Measurements from ENCODE around the gene PCID2. TPM values are rescaled to one million over a fixed set of nuclear protein-coding genes. Genes with fewer than 3 reads are reported as not detected.

Gene PCID2
- total RNA-seq, 3 donors from 2014 or later = 50.2 to 79.2 (median 76.7) TPM

GRCh38 chr13:113145911-113146598 lies 62.4 kb downstream of the PCID2 start:
- Histone ChIP-seq H3K4me1 (no peaks in the 10 kb centered on the region), H3K27me3 (no peaks in the 10 kb centered on the region), H3K4me3 (no peak overlapping the region), H3K27ac (no peak overlapping the region), H3K9me3 (no peaks in the 10 kb centered on the region), H3K36me3 (no peaks in the 10 kb centered on the region)
- no peak for DNase-seq (ENCODE audit: low spot score in 2 of 2)
- intact Hi-C loops (cut with DNase I; ENCODE audit: low total_unique reads) = no loop called here
- TF ChIP-seq POLR2A (IDR thresholded peaks at IDR 0.05) (no peak), CTCF (IDR thresholded peaks at IDR 0.05) (no peak), POLR2AphosphoS5 (IDR thresholded peaks at IDR 0.05) (no peak)

GRCh38 chr13:113145496-113145895 lies 63.0 kb downstream of the PCID2 start:
- no peaks in the 10 kb centered on the region for H3K27me3 ChIP-seq
- no peak overlapping the region for H3K27ac ChIP-seq
- intact Hi-C loops (cut with DNase I; ENCODE audit: low total_unique reads) = no loop called here
- H3K4me3 ChIP-seq = no peak overlapping the region
- TF ChIP-seq POLR2A (IDR thresholded peaks at IDR 0.05) = no peak
- no peak for TF ChIP-seq CTCF (IDR thresholded peaks at IDR 0.05)
- no peak for TF ChIP-seq POLR2AphosphoS5 (IDR thresholded peaks at IDR 0.05)
- H3K4me1 ChIP-seq = no peaks in the 10 kb centered on the region
- H3K36me3 ChIP-seq = no peaks in the 10 kb centered on the region
- no peaks in the 10 kb centered on the region for H3K9me3 ChIP-seq
- DNase-seq (ENCODE audit: low spot score in 2 of 2) = no peak

- Histone ChIP-seq H3K27ac (no peak overlapping the region), H3K36me3 (no peaks in the 10 kb centered on the region), H3K9me3 (no peaks in the 10 kb centered on the region), H3K4me1 (no peaks in the 10 kb centered on the region), H3K27me3 (no peaks in the 10 kb centered on the region), H3K4me3 (no peak overlapping the region)
- TF ChIP-seq POLR2AphosphoS5 (IDR thresholded peaks at IDR 0.05) (no peak), CTCF (IDR thresholded peaks at IDR 0.05) (no peak), POLR2A (IDR thresholded peaks at IDR 0.05) (no peak)
- intact Hi-C loops (cut with DNase I; ENCODE audit: low total_unique reads) = no loop called here
- DNase-seq (ENCODE audit: low spot score in 2 of 2) = no peak
Measured at GRCh38 chr13:113144255-113144629, 64.2 kb downstream of the PCID2 start.

GRCh38 chr13:113143466-113144254 lies 64.8 kb downstream of the PCID2 start:
- no peak for TF ChIP-seq POLR2AphosphoS5 (IDR thresholded peaks at IDR 0.05)
- no peak for TF ChIP-seq POLR2A (IDR thresholded peaks at IDR 0.05)
- no peak for TF ChIP-seq CTCF (IDR thresholded peaks at IDR 0.05)
- no peak overlapping the region for H3K27ac ChIP-seq
- peak in 1 of 2 donors; percentile 47 for DNase-seq (ENCODE audit: low spot score in 2 of 2)
- no peak overlapping the region for H3K4me3 ChIP-seq
- H3K9me3 ChIP-seq = no peaks in the 10 kb centered on the region
- intact Hi-C loops (cut with DNase I; ENCODE audit: low total_unique reads) = no loop called here
- no peaks in the 10 kb centered on the region for H3K27me3 ChIP-seq
- no peaks in the 10 kb centered on the region for H3K36me3 ChIP-seq
- no peaks in the 10 kb centered on the region for H3K4me1 ChIP-seq

- DNase-seq (ENCODE audit: low spot score in 2 of 2) = peak in 1 of 2 donors; percentile 36
- Histone ChIP-seq H3K4me1 (no peaks in the 10 kb centered on the region), H3K27me3 (no peaks in the 10 kb centered on the region), H3K36me3 (no peaks in the 10 kb centered on the region), H3K9me3 (no peaks in the 10 kb centered on the region), H3K4me3 (no peak overlapping the region), H3K27ac (no peak overlapping the region)
- TF ChIP-seq POLR2AphosphoS5 (IDR thresholded peaks at IDR 0.05) (no peak), CTCF (IDR thresholded peaks at IDR 0.05) (no peak), POLR2A (IDR thresholded peaks at IDR 0.05) (no peak)
- intact Hi-C loops (cut with DNase I; ENCODE audit: low total_unique reads) = no loop called here
Measured at GRCh38 chr13:113142876-113143275, 65.6 kb downstream of the PCID2 start.
